NB4 (cell line): ENCODE results near the gene CTIF.

Experiments
- DNase-seq: peaks from one replicate; pipeline ENCODE4 v3.0.0; 2010; ENCODE audit warnings: low read depth
- H3K4me3 ChIP-seq: one replicate; pipeline ENCODE4 v1.5.1; 2011; ENCODE audit warnings: mild to moderate bottlenecking, low read depth, low read length, moderate library complexity
- MYC ChIP-seq: IDR thresholded peaks from 2 replicates; pipeline ENCODE4 v1.6.1; 2011; ENCODE audit warnings: low read depth, low read length
- POLR2A ChIP-seq: IDR thresholded peaks from 2 replicates; pipeline ENCODE4 v1.6.1; 2011; ENCODE audit warnings: mild to moderate bottlenecking; ENCODE audit not compliant: insufficient read length; ENCODE audit errors: extremely low read depth
- TF ChIP-seq, protein P1 (sequence below): IDR thresholded peaks from 2 replicates; pipeline ENCODE4 v1.6.1; 2011; ENCODE audit warnings: low read depth, low read length
- TF ChIP-seq, protein P2 (sequence below): IDR thresholded peaks from one replicate; pipeline ENCODE4 v1.5.1; 2012; ENCODE audit warnings: low read depth, low read length

Gene CTIF

DNA sequence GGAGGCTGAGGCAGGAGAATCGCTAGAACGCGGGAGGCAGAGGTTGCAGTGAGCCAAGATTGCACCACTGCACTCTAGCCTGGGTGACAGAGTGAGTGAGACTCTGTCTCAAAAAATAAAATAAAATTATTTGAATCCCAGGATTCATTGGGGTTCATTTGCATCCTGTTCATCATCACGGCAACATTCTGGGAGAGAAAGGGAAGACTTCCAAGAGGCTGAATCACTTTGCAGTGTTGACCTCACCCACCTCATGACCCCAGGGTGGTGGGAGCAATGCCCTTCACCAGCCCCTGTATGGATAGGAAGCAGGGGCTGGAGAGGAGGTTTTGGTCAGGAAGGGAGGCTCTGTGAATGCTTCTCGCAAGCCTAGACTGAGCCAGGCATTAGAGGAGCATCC, 195.6 kb downstream of the CTIF start:
- H3K4me3 ChIP-seq: no peak overlapping the region
- DNase-seq: no peak
- TF ChIP-seq, protein P1, sequence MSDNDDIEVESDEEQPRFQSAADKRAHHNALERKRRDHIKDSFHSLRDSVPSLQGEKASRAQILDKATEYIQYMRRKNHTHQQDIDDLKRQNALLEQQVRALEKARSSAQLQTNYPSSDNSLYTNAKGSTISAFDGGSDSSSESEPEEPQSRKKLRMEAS: no peak
- TF ChIP-seq POLR2A: no peak
- no peak for TF ChIP-seq MYC
- TF ChIP-seq, protein P2, sequence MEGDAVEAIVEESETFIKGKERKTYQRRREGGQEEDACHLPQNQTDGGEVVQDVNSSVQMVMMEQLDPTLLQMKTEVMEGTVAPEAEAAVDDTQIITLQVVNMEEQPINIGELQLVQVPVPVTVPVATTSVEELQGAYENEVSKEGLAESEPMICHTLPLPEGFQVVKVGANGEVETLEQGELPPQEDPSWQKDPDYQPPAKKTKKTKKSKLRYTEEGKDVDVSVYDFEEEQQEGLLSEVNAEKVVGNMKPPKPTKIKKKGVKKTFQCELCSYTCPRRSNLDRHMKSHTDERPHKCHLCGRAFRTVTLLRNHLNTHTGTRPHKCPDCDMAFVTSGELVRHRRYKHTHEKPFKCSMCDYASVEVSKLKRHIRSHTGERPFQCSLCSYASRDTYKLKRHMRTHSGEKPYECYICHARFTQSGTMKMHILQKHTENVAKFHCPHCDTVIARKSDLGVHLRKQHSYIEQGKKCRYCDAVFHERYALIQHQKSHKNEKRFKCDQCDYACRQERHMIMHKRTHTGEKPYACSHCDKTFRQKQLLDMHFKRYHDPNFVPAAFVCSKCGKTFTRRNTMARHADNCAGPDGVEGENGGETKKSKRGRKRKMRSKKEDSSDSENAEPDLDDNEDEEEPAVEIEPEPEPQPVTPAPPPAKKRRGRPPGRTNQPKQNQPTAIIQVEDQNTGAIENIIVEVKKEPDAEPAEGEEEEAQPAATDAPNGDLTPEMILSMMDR: no peak

DNA sequence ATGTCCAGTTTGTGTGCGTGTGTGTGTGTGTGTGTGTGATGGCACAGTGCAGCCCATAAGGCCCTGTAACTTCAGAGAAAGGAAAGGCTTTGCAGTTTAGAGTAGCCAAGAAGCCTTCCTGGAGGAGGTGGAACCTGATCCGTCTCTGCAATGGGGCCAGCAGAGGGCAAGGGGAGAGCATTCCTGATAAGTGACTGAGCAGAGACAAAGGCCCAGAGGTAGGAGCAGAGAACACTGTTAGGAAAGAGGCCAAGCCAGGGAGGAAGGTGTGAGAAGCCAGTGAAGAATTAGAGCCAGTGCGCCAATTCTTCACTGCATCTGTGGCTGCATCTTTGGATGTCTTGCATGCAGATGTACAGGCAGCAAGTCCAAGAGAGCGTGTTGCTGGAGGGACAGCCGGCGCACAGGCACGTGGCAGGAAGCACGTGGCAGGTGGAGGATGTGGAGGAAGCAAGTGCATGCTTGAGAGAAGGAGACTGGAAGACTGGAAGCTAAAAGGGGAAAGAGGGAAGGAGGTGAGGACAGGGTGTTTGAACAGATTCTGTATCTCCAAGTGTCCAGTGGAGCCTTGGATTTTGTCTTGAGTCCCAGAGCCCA, 196.3 kb downstream of the CTIF start:
- TF ChIP-seq, protein P2: no peak
- TF ChIP-seq, protein P1: no peak
- TF ChIP-seq POLR2A: no peak
- DNase-seq: no peak
- H3K4me3 ChIP-seq: no peak overlapping the region

DNA sequence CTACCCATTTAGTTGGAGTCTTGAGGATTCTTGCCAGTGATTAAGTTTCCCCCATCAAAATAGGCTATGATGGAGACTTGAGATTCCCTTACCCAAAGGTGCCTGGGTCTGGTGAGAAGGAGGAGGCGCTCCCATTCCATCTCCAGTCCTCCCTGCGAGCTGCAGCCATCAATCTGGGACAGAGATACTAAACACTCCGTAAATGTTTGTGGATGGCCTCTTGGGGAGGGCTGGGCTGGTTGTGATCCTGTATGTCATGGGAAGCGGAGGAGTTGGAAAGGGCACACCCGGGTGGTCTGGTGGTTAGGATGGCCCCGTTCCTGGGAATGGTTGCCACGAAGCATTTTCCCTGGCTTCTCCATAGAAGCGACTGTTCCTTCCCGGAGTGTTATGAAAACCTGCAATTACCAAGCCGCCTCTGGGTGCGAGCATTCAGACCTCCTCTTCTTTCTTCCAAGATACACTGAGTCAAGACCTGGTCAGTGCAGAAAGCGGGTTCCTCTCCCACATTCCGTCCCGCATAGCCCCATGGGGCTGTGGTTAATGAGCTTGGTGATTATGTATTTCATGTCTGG, 196.9 kb downstream of the CTIF start:
- H3K4me3 ChIP-seq: no peak overlapping the region
- DNase-seq: no peak
- no peak for TF ChIP-seq MYC

DNA sequence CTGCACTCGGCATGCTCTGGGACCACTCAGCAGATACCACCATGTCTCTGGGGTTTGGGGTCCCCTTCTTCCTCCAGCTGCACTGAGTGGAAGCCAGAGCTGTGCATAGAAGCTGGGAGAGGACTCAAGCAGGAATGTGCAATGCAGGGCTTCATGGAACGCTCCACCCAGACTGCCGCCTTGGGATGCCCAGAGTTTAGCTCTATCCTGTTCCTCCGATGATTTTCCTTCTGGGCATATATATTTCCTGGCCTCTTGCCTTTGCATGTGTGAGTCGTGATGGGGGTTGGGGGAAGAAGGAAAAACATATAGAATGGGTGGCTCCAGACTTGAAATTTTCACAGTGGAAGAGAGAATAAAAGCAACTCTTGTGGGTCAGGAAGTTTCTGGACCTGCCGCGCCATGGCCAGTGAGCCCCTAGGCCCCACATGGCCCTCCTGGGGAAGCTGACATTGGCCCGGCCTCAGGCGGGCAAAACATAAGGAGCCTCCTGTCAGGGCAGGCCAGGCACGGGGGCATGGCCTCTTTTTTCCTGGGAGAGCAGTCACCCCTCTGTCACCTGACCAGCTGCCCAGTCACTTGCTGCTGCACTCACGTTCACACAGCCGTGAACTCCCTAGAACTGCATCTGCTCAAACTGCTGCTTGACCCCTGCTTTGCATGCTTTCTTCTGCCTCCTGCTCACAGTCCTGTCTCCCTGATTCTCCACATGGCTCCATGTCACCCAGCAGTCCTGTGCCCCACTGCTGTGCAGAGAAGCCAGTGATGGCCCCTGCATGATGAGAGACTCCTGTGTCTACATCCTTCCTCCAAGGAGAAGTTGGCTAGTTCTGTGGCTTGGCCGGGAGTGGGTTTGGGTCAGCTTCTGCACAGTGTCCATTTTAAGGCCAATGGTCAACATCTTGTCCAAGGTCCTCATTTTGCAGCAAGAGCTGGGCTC, 197.8 kb downstream of the CTIF start:
- no peak overlapping the region for H3K4me3 ChIP-seq
- no peak for DNase-seq
- TF ChIP-seq, protein P1: no peak
- TF ChIP-seq MYC: no peak
- TF ChIP-seq POLR2A: no peak
- TF ChIP-seq, protein P2: no peak

DNA sequence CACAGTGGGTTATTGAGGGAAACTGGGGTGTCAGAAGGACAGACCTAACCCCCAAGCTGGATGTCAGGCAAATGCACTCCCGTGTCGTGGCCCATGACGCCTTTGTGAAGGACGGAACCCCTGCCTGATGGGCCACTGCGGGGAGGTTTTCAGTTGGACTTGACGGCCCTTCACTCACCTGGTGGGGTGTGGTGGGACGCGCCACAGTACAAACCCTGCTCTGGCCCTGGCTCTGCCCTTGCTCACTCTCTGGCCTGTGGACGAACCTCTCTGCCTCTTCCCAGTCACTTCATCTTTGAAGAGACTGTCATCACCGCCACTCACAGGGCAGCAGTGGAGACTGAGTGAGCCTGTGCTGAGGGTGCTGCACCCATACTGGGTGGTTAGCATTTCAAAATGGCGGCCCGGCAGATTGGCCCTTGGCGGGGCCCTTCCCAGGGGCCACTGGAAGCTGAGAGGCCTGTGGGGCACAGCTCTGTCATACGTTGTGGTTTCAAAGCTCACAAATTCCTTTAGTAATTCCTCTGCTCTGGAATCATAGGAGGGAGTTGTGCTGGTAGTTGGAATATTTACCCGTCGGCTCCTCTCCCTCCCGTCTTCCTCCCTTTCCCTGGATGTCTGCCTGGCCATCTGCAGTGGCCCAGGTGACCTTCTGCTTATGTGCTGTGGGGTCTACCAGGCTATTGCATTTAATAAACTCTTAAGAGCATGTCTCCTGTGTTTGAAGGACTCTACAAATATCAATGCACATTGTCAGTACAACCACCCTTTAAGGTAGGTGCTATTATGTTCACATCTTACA, 200.6 kb downstream of the CTIF start:
- no peak for DNase-seq
- TF ChIP-seq, protein P2: no peak
- TF ChIP-seq MYC: no peak
- TF ChIP-seq POLR2A: no peak
- TF ChIP-seq, protein P1: no peak

DNA sequence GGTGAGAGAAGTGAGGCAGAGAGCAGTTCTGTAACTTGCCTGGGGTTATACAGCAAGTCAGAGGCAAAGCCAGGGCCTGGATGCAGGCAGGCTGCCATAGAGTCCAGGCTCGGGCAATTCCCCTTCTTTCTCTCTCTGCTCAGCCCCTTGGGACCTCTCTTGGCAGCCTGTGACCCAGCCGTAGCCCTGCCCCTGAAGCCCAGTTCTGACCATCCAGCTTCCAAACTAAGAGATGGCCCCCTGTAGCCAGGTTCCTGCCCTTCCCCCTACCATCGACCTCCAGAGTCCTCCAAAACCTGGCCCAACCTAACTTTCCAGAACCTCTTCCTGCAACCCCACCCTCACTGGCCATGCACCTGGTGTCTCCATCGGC, 201.2 kb downstream of the CTIF start:
- DNase-seq: no peak
- TF ChIP-seq, protein P1: no peak
- TF ChIP-seq MYC: no peak
- TF ChIP-seq, protein P2: no peak
- no peak for TF ChIP-seq POLR2A
- no peak overlapping the region for H3K4me3 ChIP-seq

More for the DNA sequence above, 200.6 kb downstream of the CTIF start:
- H3K4me3 ChIP-seq: no peak overlapping the region
